Spinal cord (tissue), 9 donors: ENCODE results near the gene CCNA1. TPM values are rescaled to one million over a fixed set of nuclear protein-coding genes. Genes with fewer than 3 reads are reported as not detected.

Experiments used
- DNase-seq, 6 donors: peaks; one replicate each; pipeline versions ENCODE4 v3.0.0 to v3.0.0-alpha.2; 2013 to 2015; ENCODE audit warnings: low spot score in 6 of 6, low read depth in 4 of 6
- H3K27ac ChIP-seq: one replicate; pipeline ENCODE4 v1.5.1; 2013; ENCODE audit warnings: low read depth, low read length, control low read depth
- H3K27me3 ChIP-seq: one replicate; pipeline ENCODE4 v1.6.1; 2013; ENCODE audit warnings: low read length; ENCODE audit not compliant: control insufficient read depth, insufficient read depth
- H3K36me3 ChIP-seq: one replicate; pipeline ENCODE4 v1.6.1; 2013; ENCODE audit warnings: low read length; ENCODE audit not compliant: control insufficient read depth, insufficient read depth
- H3K4me1 ChIP-seq: one replicate; pipeline ENCODE4 v1.6.1; 2013; ENCODE audit warnings: low read length; ENCODE audit not compliant: control insufficient read depth, insufficient read depth
- H3K4me3 ChIP-seq: one replicate; pipeline ENCODE4 v1.5.1; 2013; ENCODE audit warnings: low read depth, low read length, control low read depth
- H3K9me3 ChIP-seq: one replicate; pipeline ENCODE4 v1.6.1; 2013; ENCODE audit warnings: low read length; ENCODE audit not compliant: control insufficient read depth, insufficient read depth
- polyA plus RNA-seq, 2 donors: library from polyadenylated mRNA; unstranded; fragments of 120-200 nt; gene quantifications; one replicate each; pipeline ENCODE4 v1.2.1, GENCODE V29; 2013; ENCODE audit not compliant: insufficient read length in 2 of 2
- total RNA-seq, 2 donors: library from RNA; depleted of rRNA in 1 of 2; stranded (reverse); fragments of 120-200 nt in 1 of 2; fragments of >200 nt in 1 of 2; gene quantifications; one replicate each; pipeline versions ENCODE4 v1.2.3 to v1.2.4, GENCODE V29; 2013 to 2014

CCNA1 gene
- total and polyA plus RNA-seq, 4 donors: 6.2 to 18.5 (median 14.8) TPM

- Histone ChIP-seq H3K9me3 (no peaks in the 10 kb centered on the region), H3K4me3 (no peak overlapping the region), H3K27ac (no peak overlapping the region), H3K4me1 (no peaks in the 10 kb centered on the region), H3K27me3 (no peaks in the 10 kb centered on the region), H3K36me3 (no peaks in the 10 kb centered on the region)
- DNase-seq: no peak
Measured at GRCh38 chr13:36490055-36490454, 57.8 kb downstream of the CCNA1 start.

Other genes starting within 250 kb of the CCNA1 start
- 1 to 10 TPM in 1 of 2 donors, under 1 TPM in 1; 0.40 to 1.7 TPM for gene SOHLH2, start 217.9 kb upstream of the CCNA1 start, total RNA-seq
- gene SOHLH2, start 217.9 kb upstream of the CCNA1 start, polyA plus RNA-seq: 1 to 10 TPM; 2.7 to 3.2 TPM
- gene CCDC169, start 134.7 kb upstream of the CCNA1 start, total RNA-seq: 1 to 10 TPM; 3.4 to 5.4 TPM
- 1 to 10 TPM; 4.3 to 5.0 TPM for gene CCDC169, start 134.7 kb upstream of the CCNA1 start, polyA plus RNA-seq
- gene SPART, start 86.1 kb upstream of the CCNA1 start, total RNA-seq: 100 to 1,000 TPM in 1 of 2 donors, 10 to 100 TPM in 1; 70.0 to 132 TPM
- 10 to 100 TPM; 48.8 to 53.2 TPM for gene SPART, start 86.1 kb upstream of the CCNA1 start, polyA plus RNA-seq
- 10 to 100 TPM in 1 of 2 donors, 1 to 10 TPM in 1; 2.9 to 14.3 TPM for gene SERTM1, start 241.5 kb downstream of the CCNA1 start, total RNA-seq
- gene SERTM1, start 241.5 kb downstream of the CCNA1 start, polyA plus RNA-seq: 1 to 10 TPM; 6.6 to 8.3 TPM